Fibroblast of villous mesenchyme (primary cell): Measurements from ENCODE around the gene CALHM4. TPM values are rescaled to one million over a fixed set of nuclear protein-coding genes. Genes with fewer than 3 reads are reported as not detected.
"Not testable (repeated sequence)": the region's sequence is repeated elsewhere in the genome, so short reads cannot be mapped to it uniquely, and the experiment has no call there.

Experiments
- DNase-seq: peaks from one replicate; pipeline ENCODE4 v3.0.0-alpha.2; 2010; ENCODE audit warnings: low read depth
- H3K4me3 ChIP-seq: 2 replicates; pipeline ENCODE4 v1.5.1; 2011; ENCODE audit warnings: low read depth, mild to moderate bottlenecking, low read length
- CTCF ChIP-seq: IDR thresholded peaks from 2 replicates; pipeline ENCODE4 v1.5.1; 2012; ENCODE audit warnings: low read depth, mild to moderate bottlenecking, low read length; ENCODE audit not compliant: insufficient read depth
- total RNA-seq: library from RNA; depleted of rRNA; stranded (reverse); fragments of >200 nt; gene quantifications from 2 replicates; pipeline ENCODE4 v1.2.3, GENCODE V29; 2012

The CALHM4 gene
- total RNA-seq, 1 donor = not detected

GRCh38 chr6:116586276-116586675 lies 32.7 kb downstream of the CALHM4 start:
- no peak overlapping the region for H3K4me3 ChIP-seq
- TF ChIP-seq CTCF = no peak
- DNase-seq = no peak

- no peak for TF ChIP-seq CTCF
- no peak for DNase-seq
- no peak overlapping the region for H3K4me3 ChIP-seq
Observed at GRCh38 chr6:116586738-116587137, 33.2 kb downstream of the CALHM4 start.

GRCh38 chr6:116595247-116595646 lies 41.7 kb downstream of the CALHM4 start:
- no peak overlapping the region for H3K4me3 ChIP-seq
- TF ChIP-seq CTCF = no peak
- DNase-seq = no peak

GRCh38 chr6:116596815-116597214 lies 43.3 kb downstream of the CALHM4 start:
- no peak for TF ChIP-seq CTCF
- DNase-seq = peak; percentile 18
- no peak overlapping the region for H3K4me3 ChIP-seq

- DNase-seq, H3K4me3 ChIP-seq: not testable (repeated sequence)
Observed at GRCh38 chr6:116603916-116604315, 50.4 kb downstream of the CALHM4 start.

- H3K4me3 ChIP-seq, DNase-seq: not testable (repeated sequence)
Observed at GRCh38 chr6:116604868-116605267, 51.3 kb downstream of the CALHM4 start.

GRCh38 chr6:116605935-116606334 lies 52.4 kb downstream of the CALHM4 start:
- no peak for TF ChIP-seq CTCF
- no peak for DNase-seq
- no peak overlapping the region for H3K4me3 ChIP-seq

Other genes starting within 250 kb of the CALHM4 start
- gene DSE, start 182.8 kb upstream of the CALHM4 start, total RNA-seq = 93.3 and 111 TPM in 2 replicates
- 0.32 TPM in 1 of 2 replicates, not detected in the other for gene CALHM6, start 92.4 kb upstream of the CALHM4 start, total RNA-seq
- 4.7 and 7.7 TPM in 2 replicates for gene CALHM5, start 42.1 kb upstream of the CALHM4 start, total RNA-seq
- under 0.01 TPM in 1 of 2 replicates, not detected in the other for gene TRAPPC3L, start 8.1 kb upstream of the CALHM4 start, total RNA-seq
- gene RWDD1, start 17.8 kb downstream of the CALHM4 start, total RNA-seq = 31.9 and 45.3 TPM in 2 replicates
- gene RSPH4A, start 62.7 kb downstream of the CALHM4 start, total RNA-seq = under 0.01 and 0.32 TPM in 2 replicates
- gene ZUP1, start 115.0 kb downstream of the CALHM4 start, total RNA-seq = 13.5 and 15.5 TPM in 2 replicates
- 6.1 and 7.8 TPM in 2 replicates for gene KPNA5, start 127.5 kb downstream of the CALHM4 start, total RNA-seq
- 3.9 and 10.3 TPM in 2 replicates for gene FAM162B, start 212.0 kb downstream of the CALHM4 start, total RNA-seq